ENCODE results near the gene ARID3A.
A peak's percentile ranks its signal among the peaks of the same experiment; 100 is the strongest.
"Not testable (repeated sequence)": the region's sequence is repeated elsewhere in the genome, so short reads cannot be mapped to it uniquely, and the experiment has no call there.

Gene ARID3A

DNA sequence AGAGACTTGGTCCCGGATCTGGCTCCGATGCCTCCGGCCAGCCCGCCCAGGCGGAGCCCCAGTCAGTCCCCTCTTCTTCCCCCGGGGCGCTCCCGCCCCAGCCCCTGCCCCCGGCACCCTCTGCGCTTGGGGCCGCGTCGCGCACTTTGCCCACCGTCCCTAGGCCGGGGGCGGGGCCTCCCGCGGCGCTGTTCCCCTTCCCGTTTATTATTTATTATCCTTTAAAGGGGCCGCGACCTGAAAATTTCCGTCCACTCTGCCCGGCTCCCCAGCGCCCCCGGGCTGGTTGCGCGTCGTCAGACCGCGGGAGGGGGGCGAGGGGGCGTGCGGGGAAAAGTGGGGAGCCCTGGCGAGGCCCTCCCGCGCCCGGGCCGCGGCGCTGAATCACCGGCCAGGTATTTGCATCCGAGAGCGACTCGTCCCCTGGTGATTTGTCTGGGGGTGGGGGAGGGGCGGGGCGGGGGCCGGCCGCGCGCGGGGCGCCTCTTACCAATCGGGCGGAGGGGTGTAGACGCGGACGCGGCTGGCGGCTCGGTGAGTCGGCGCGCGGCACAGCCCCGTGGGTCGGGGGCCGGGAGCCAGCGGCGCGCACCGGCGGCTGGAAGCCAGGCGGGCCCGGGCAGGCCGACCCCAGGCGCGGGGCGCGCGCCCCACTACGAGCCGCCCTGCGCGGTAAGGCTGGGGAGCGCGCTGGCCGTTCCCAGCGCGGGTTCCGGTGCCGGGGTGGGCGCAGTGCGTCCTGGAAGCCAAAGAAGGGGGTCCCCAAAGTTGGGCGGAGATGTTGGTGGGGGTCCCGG, at the start of gene ARID3A:
Gene ARID3A (plus strand): TSS at position 510 of the 797 bp plus-strand sequence. CDS start 3,494 bp downstream, outside the sequence.
- peak; percentile 68 to 83 for DNase-seq

DNA sequence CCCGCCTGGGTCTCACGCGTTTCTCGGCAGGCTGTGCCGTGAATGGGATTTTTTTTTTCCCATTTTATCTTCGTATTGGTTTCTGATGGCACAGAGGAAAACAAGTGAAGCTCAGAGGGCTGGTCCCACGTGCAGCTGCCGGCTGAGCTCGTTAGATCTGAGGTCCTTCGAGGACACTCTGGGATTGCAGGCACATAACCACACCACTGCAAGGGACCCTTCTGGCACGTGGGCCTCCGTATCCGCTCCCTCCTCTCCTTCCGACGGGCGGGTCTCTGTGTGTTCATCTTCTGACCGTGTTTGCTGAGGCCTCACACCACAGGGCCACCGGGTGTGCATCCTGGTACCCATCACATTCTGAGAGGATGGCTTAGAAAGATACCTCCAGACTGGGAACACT, 49.7 kb upstream of the ARID3A start:
- DNase-seq: no peak

DNA sequence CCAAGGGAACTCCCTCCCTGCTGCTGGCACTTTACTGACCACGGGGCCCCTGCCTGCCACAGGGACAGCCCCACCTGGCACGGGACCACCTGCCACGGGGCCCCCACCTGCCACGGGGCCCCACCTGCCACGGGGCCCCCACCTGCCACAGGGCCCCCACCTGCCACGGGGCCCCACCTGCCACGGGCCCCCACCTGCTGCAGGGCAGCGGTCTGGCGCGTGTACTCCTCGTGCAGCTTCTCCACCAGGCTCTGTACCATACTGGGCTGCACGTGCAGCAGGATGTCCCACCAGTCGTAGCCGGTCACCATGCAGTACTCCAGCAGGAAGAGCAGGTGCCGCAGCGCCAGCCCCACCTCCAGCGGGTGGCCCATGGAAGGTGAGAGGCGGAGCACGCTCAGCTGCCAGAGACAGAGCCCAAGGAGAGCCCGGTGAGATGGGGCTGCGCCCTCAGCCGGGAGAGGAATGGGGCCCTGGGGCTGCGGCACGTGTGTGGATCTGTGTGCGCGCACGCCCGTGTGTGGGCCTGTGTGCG, 49.0 kb upstream of the ARID3A start:
- no peak for DNase-seq

GRCh38 chr19:877992-878660, 47.7 kb upstream of the ARID3A start:
- not testable (repeated sequence) for DNase-seq

- not testable (repeated sequence) for DNase-seq
Measured at GRCh38 chr19:878751-879561, 46.9 kb upstream of the ARID3A start.

DNA sequence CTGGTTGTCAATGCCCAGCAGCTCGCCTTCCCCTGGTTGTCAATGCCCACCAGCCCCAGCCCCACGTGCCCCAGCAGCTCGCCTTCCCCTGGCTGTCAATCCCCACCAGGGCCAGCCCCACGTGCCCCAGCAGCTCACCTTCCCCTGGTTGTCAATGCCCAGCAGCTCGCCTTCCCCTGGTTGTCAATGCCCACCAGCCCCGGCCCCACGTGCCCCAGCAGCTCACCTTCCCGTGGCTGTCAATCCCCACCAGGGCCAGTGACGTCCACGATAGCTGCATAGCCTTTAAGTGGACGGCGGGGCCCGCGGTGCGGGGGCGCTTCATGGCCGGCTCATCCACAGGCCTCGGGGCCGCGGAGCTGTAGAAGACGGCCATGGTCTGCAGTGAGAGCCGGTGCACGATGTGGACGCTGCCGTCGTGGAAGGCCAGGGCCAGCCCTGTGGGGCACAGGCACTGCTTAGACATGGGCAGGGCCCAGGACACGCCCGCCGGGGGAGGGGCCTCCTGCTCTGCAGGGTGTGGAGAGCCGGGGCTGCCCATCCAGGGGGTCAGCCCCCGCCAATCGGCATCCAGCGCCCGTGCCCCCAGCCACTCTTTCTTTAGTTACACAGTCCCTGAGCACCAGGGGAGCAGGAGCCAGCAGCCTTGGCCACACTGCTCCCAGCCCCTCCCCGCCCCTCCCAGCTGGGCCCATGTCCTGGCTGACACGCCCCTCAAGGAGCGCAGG, 46.0 kb upstream of the ARID3A start:
- no peak for DNase-seq

GRCh38 chr19:881385-882071, 44.3 kb upstream of the ARID3A start:
- DNase-seq: no peak

DNA sequence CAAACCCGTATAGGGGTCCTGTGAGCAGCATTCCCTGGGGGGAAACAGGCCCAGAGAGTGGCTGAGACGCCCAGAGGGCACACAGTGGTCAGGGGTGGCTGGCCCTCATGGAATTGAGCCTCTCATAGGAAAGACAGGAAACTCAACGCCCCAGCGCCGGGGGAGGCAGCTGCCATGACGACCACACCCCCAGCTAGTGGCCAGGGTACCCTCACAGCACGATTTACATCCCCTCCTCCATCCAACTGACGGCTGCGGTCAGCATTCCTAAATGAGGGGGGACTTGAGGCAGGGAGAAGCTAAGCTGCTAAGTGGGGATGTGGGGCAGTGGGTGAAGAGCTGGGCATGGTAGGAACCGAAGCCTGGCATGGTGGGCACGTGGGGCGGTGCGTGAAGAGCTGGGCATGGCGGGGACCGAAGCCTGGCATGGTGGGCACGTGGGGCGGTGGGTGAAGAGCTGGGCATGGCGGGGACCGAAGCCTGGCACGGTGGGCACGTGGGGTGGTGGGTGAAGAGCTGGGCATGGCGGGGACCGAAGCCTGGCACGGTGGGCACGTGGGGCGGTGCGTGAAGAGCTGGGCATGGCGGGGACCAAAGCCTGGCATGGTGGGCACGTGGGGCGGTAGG, 42.9 kb upstream of the ARID3A start:
- no peak for DNase-seq

GRCh38 chr19:883661-884211, 42.1 kb upstream of the ARID3A start:
- DNase-seq: no peak

GRCh38 chr19:884420-885211, 41.2 kb upstream of the ARID3A start:
- DNase-seq: no peak

DNA sequence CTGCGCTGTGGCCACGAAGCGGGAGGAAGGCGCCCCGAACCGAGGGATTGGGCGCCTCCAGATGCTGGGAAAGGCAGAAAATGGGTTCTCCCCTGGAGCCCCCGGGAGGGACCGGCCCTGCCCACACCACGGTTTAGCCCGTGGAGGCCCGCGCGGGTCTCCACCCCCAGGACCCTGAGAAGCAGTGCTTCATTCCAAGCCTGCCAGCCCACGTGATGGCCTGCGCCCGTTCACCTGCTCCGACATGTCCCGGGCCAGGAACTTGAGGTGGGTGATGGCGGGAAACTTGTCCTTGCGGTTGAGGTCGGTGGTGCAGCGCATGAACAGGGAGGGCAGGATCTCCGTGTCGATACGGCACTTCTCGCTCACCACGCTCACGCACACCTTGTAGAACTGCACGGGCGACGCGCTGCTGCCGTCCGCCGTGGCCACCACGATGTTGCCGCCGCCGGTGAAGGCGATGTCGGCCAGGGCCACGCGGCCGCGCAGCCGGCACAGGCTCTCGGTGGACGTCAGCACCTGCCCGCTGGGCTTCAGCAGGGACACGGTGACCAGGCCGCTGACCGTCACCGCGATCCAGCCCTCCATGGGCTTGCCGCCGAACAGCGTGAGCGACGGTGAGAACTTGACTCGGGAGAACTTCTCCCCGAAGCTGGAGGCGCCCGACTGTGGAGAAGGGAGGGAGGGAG, 40.2 kb upstream of the ARID3A start:
- DNase-seq: no peak

DNA sequence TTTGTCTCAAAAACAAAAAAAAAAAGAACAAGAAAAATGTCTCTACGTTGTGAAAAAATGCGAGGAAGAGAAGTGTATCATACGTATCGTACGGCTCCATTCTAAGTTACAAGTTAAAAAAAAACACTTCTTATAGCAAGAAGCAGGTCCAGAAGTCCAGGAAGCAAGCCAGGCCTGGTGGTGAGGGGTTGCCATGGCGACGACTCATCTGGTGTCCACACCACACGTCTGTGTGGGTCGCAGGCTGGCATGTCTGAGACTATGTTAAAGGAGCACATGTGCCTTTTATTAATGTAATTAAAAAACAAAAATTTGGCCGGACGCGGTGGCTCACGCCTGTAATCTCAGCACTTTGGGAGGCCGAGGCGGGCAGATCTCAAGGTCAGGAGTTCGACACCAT, 38.8 kb upstream of the ARID3A start:
- no peak for DNase-seq

DNA sequence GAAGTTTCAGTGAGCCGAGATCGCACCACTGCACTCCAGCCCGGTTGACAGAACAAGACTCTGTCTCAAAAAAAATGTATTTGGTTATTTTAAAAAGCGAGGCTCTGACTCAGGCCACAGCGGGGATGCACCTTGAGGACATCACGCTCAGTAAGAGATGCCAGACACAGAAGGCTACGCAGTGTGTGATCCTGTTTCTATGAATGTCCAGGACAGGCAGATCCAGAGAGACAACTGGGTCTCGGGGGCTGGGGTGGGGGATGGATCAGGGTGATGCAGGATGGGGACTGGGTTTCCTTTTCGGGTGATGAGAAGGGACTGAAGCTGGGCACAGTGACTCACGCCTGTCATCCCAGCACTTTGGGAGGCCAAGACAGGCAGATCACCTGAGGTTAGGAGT, 38.2 kb upstream of the ARID3A start:
- no peak for DNase-seq

GRCh38 chr19:888581-889385, 37.1 kb upstream of the ARID3A start:
- peak in 1 of 2 donors; percentile 70 for DNase-seq

DNA sequence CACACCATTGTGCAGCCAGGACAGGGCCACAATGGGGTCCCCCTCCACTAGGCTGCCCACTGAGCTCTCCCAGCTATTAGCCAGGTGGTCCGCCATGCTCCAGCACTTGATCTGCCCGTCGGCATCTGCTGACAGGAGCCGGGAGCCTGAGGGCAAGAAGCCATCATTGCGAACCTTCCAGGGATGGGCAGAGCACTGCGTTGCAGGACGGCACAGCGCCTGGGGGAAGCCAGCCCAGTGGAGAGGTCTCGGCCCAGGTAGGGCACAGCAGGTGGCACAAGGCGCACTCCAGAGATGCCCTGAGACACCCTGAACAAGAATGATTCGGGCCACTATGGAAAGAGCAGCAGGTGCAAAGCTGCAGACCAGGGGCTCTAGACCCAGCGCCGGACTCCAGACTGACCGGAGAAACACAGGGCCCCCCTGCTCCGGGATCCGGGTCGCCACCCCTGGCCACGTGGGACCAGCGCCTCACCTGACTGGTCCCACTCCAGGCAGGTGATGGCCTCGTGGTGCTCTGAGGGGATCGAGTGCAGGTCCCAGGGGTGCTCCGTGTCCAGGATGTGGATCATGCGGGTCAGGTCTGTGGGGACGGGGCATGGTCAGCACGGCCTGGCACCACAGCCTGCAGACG, 36.1 kb upstream of the ARID3A start:
- no peak for DNase-seq

GRCh38 chr19:890831-891230, 35.0 kb upstream of the ARID3A start:
- DNase-seq: no peak

DNA sequence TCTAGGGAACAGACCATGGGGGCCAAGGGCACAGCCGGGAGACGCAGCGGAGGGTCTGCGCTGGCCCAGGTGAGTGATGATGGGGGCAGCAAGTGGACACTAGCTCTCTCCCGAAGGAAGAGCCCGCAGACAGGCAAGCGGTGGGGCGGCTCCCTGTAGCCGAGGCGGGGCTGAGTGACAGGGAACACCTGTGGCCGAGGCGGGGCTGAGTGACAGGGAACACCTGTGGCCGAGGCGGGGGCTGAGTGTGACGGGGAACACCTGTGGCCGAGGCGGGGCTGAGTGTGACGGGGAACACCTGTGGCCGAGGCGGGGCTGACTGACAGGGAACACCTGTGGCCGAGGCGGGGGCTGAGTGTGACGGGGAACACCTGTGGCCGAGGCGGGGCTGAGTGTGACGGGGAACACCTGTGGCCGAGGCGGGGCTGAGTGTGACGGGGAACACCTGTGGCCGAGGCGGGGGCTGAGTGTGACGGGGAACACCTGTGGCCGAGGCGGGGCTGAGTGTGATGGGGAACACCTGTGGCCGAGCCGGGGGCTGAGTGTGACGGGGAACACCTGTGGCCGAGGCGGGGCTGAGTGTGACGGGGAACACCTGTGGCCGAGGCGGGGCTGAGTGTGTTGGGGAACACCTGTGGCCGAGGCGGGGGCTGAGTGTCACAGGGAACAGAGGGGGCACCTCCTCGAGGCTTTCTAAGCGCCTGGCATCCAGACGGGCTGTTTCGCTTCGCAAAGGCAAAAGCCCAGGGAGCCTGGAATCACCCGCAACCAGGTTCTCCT, 34.2 kb upstream of the ARID3A start:
- DNase-seq: peak in 1 of 2 donors; percentile 28
